Measurements from ENCODE around the gene RNF183.
A peak's percentile ranks its signal among the peaks of the same experiment; 100 is the strongest.

The RNF183 gene

DNA sequence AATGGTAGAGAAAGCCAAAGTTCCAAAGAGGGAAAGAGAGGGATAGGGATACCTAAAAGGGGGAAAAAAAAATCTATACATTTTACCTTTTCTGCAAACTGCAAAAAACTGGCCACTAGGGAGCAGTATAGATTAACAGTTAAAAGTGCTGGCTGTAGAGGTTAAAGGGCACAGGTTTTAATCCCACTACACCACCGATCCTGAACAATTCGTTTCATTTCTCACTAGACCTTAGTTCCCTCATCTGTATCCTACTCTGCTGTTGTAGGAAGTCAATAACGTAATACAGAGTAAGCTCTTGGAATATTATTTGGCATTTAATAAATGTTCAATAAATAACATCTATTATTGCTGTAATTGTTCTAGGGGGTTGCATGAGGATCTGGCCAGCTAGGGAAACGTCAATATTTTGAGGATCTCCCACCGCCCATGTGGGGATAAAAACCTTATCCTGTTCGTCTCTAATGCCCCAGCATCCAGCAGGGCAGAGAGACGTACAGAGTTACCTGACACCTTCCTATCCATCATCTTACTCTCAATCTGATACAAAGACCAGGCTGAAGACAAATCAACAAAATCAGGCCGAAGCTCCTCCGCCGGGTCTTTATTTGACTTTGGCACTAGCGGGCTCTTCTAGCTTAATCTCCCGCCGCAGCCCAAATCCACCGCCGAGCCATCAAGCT lies 28.6 kb downstream of the RNF183 start:
- Histone ChIP-seq H3K4me2 (peak overlapping the region; percentile 97), H3K27me3 (ENCODE audit: insufficient read depth, low read depth) (no peaks in the 10 kb centered on the region), H3K4me3 (IDR thresholded peaks at IDR 0.05; ENCODE audit: insufficient read depth, low read depth, low read length) (no peak overlapping the region), H4K20me1 (ENCODE audit: insufficient read depth) (no peaks in the 10 kb centered on the region), H3K79me2 (ENCODE audit: insufficient read depth, low read depth) (peaks cover 33% of the 10 kb centered on the region; the same call in 1 of the 2 replicates), H3K27ac (peak overlapping the region; percentile 69), H3K4me1 (ENCODE audit: low read depth, poor library complexity, severe bottlenecking) (peaks cover 22% of the 10 kb centered on the region), H2AFZ (ENCODE audit: low read depth) (peak overlapping the region; percentile 90), H3K36me3 (ENCODE audit: insufficient read depth) (peaks cover 18% of the 10 kb centered on the region; the same call in 1 of the 2 replicates), H3K9ac (peak overlapping the region; percentile 86)
- TF ChIP-seq, protein P1, sequence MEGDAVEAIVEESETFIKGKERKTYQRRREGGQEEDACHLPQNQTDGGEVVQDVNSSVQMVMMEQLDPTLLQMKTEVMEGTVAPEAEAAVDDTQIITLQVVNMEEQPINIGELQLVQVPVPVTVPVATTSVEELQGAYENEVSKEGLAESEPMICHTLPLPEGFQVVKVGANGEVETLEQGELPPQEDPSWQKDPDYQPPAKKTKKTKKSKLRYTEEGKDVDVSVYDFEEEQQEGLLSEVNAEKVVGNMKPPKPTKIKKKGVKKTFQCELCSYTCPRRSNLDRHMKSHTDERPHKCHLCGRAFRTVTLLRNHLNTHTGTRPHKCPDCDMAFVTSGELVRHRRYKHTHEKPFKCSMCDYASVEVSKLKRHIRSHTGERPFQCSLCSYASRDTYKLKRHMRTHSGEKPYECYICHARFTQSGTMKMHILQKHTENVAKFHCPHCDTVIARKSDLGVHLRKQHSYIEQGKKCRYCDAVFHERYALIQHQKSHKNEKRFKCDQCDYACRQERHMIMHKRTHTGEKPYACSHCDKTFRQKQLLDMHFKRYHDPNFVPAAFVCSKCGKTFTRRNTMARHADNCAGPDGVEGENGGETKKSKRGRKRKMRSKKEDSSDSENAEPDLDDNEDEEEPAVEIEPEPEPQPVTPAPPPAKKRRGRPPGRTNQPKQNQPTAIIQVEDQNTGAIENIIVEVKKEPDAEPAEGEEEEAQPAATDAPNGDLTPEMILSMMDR (conservative IDR thresholded peaks at IDR 0.05; ENCODE audit: low read depth, low read length) = peak; percentile 88

DNA sequence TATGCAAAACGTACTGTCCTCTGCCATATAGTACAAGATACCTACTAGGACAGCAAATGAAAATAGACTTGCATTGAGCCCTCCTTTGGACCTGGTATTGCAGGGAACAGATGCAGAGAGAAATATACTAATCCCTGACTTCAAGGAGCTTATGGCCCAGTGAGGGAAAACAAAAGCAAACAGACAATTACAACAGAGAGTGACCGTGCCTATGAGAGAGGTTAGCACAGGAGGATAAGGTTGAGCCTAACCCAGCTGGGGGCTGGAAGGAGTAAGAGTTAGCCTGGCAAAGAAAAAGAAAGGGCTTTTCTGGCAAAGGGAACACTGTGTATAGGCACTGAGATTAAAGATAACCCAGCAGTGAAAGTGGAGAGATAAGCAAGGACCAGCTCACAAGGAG lies 33.3 kb downstream of the RNF183 start:
- peaks cover 3% of the 10 kb centered on the region; the same call in 1 of the 2 replicates for H3K79me2 ChIP-seq (ENCODE audit: insufficient read depth, low read depth)
- peaks cover 7% of the 10 kb centered on the region; the same call in 1 of the 2 replicates for H3K36me3 ChIP-seq (ENCODE audit: insufficient read depth)
- no peaks in the 10 kb centered on the region for H3K27me3 ChIP-seq (ENCODE audit: insufficient read depth, low read depth)
- peaks cover 6% of the 10 kb centered on the region for H3K4me1 ChIP-seq (ENCODE audit: low read depth, poor library complexity, severe bottlenecking)
- H3K27ac ChIP-seq = no peak overlapping the region
- no peaks in the 10 kb centered on the region for H4K20me1 ChIP-seq (ENCODE audit: insufficient read depth)
- no peak overlapping the region for H3K4me3 ChIP-seq (IDR thresholded peaks at IDR 0.05; ENCODE audit: insufficient read depth, low read depth, low read length)
- H3K4me2 ChIP-seq = no peak overlapping the region
- H3K9ac ChIP-seq = no peak overlapping the region
- H2AFZ ChIP-seq (ENCODE audit: low read depth) = no peak overlapping the region
- TF ChIP-seq, protein P1 (conservative IDR thresholded peaks at IDR 0.05; ENCODE audit: low read depth, low read length) = no peak

DNA sequence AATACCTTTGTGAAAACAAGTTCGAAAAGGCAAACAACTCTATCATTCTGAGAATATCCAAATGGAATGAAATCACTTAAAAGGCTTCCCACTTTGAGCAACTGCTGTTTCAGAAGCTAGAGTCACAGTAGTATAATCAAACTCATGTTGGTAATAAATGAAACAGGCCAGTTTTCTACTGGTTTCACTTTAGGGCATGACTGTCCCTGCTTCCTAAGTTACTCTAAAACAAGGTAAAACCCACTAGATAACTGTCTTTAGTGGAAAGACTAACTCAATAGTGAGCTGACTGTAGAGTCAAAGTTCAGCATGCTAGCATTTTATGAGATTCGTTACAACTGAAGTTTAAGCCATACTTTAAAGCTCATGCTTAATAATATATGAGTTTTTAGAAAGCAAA lies 33.8 kb downstream of the RNF183 start:
- H3K27me3 ChIP-seq (ENCODE audit: insufficient read depth, low read depth) = no peaks in the 10 kb centered on the region
- peaks cover 6% of the 10 kb centered on the region for H3K4me1 ChIP-seq (ENCODE audit: low read depth, poor library complexity, severe bottlenecking)
- H3K4me2 ChIP-seq = no peak overlapping the region
- H3K4me3 ChIP-seq (IDR thresholded peaks at IDR 0.05; ENCODE audit: insufficient read depth, low read depth, low read length) = no peak overlapping the region
- H2AFZ ChIP-seq (ENCODE audit: low read depth) = no peak overlapping the region
- H3K27ac ChIP-seq = no peak overlapping the region
- H3K79me2 ChIP-seq (ENCODE audit: insufficient read depth, low read depth) = no peaks in the 10 kb centered on the region; the same call in 1 of the 2 replicates
- no peak overlapping the region for H3K9ac ChIP-seq
- no peaks in the 10 kb centered on the region for H4K20me1 ChIP-seq (ENCODE audit: insufficient read depth)
- TF ChIP-seq, protein P1 (conservative IDR thresholded peaks at IDR 0.05; ENCODE audit: low read depth, low read length) = no peak
- H3K36me3 ChIP-seq (ENCODE audit: insufficient read depth) = peaks cover 7% of the 10 kb centered on the region; the same call in 1 of the 2 replicates

DNA sequence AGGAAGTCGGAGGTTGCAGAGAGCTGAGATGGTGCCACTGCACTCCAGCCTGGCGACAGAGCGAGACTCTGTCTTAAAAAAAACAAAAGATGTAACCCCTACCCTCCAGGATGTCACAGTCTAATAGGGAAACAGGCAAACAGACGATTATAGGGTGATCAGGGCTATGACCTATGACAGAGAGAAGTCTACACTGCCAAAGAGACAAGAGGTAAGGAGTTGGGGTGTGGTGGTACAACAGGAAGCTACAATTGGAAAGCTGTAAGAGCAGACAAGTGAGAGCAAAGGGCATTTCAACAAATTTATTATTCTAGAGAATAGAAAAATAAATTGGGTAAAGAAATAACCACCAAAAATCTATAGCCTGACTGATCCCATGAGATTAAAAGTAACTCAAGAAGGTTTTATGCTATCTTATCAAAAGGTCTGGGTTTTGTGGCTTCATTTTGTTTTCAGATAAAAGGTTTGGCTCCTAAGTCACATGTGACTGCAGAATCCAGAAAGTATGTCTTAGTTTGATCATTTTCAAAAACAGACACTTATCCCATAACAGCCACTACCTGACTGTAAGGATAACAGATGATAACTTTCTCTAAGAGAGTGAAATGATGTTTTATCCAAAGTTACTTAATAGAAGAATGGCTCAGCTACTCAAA lies 35.1 kb downstream of the RNF183 start:
- Histone ChIP-seq H4K20me1 (ENCODE audit: insufficient read depth) (no peaks in the 10 kb centered on the region), H3K4me2 (no peak overlapping the region), H3K36me3 (ENCODE audit: insufficient read depth) (peaks cover 7% of the 10 kb centered on the region; the same call in 1 of the 2 replicates), H3K4me1 (ENCODE audit: low read depth, poor library complexity, severe bottlenecking) (no peaks in the 10 kb centered on the region), H3K79me2 (ENCODE audit: insufficient read depth, low read depth) (no peaks in the 10 kb centered on the region), H3K9ac (no peak overlapping the region), H3K27me3 (ENCODE audit: insufficient read depth, low read depth) (no peaks in the 10 kb centered on the region), H3K4me3 (IDR thresholded peaks at IDR 0.05; ENCODE audit: insufficient read depth, low read depth, low read length) (no peak overlapping the region), H2AFZ (ENCODE audit: low read depth) (no peak overlapping the region), H3K27ac (no peak overlapping the region)
- TF ChIP-seq, protein P1 (conservative IDR thresholded peaks at IDR 0.05; ENCODE audit: low read depth, low read length) = no peak

Measured in KMS-11 (cell line).